GM19328 (cell line): ENCODE measurements around the gene SHD.
"Not testable (repeated sequence)": the region's sequence is repeated elsewhere in the genome, so short reads cannot be mapped to it uniquely, and the experiment has no call there.

Source experiments
- ATAC-seq: cut with Tn5 transposase; IDR thresholded peaks from one replicate; pipeline ENCODE4 v1.9.1; 2021; ENCODE audit warnings: mild to moderate bottlenecking, moderate library complexity; ENCODE audit not compliant: unreplicated experiment

The SHD gene

DNA sequence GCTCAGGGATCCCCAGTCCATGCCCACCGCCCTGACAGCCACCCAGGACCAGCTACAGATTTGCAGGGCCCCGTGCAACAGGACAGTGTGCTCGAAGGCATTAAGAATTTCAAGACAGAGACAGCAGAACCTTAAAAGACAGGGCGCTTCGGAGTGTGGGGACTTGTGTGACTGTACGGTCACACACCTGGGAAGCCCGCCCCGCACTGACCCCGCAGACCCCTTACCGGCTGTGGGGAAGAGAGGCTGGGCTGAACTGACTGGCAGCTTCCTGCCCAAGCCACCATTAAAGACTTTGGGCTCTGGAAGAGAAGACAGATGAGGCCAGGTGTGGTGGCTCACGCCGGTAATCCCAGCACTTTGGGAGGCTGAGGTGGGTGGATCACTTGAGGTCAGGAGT, 45.2 kb downstream of the SHD start:
- no peak for ATAC-seq

DNA sequence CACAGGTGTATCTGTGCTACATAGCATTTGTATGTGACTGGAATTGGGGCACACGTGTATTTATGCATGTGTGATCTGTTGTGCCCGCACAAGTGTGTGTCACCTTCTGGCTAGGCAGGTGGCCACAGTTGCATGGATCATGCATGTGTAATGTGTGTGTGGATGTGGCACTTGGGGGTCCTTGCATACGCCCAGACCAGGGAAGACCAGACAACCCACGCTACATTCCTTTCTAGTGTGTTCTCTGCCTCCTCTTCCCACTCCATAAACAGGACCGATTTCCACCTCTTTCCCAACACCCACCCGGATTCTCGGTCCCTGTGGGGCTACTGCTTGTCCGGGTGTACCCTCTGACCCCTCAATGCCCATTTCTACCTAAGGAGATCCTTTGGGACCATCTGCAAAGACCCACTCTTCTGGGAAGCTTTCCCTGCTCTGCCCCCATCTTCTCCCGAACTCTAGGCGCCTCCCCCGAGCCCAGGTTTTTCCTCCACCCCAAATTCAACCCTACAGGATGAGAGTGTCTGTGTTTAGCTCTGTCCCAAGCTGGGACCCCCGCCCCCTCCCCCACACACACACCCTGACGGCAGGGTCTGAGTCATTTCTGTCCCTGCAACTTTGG, 47.3 kb downstream of the SHD start:
- ATAC-seq = no peak

GRCh38 chr19:4326837-4327251, 47.8 kb downstream of the SHD start:
- no peak for ATAC-seq

GRCh38 chr19:4327252-4327876, 48.3 kb downstream of the SHD start:
- no peak for ATAC-seq

- ATAC-seq = no peak
Measured at GRCh38 chr19:4327877-4328242, 48.8 kb downstream of the SHD start.

DNA sequence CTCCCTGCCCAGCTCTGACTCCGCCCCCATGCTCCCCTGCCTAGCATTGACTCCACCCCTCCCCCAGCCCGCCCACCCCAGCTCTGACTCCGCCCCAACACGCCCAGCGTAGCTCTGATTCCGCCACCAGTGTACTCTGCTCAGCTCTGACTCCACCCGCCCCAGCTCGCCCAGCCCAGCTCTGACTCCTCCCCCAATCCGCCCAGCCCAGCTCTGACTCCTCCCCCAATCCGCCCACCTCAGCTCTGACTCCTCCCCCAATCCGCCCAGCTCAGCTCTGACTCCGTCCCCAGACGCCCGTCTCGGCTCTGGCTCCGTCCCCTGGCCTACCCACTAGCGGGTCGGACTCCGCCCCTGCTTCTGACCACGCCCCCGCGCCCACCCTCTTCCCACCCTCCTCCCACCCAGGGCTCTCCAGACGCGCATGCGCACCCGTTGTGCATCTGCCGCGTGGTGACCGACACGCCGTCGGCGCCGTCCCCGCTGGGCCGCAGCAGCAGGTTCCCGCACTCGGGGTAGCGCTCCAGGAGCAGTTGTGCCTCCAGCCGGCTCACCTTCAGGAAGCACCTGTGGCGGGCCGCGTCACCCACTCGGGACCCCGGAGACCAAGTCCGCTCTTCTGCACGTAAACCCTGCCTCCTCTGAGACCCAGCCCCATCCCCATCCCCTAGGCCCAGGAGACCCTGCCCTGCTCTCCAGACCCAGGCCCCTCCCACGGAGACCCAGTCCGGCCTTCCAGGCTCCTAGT, 49.4 kb downstream of the SHD start:
- peak; percentile 81 for ATAC-seq

DNA sequence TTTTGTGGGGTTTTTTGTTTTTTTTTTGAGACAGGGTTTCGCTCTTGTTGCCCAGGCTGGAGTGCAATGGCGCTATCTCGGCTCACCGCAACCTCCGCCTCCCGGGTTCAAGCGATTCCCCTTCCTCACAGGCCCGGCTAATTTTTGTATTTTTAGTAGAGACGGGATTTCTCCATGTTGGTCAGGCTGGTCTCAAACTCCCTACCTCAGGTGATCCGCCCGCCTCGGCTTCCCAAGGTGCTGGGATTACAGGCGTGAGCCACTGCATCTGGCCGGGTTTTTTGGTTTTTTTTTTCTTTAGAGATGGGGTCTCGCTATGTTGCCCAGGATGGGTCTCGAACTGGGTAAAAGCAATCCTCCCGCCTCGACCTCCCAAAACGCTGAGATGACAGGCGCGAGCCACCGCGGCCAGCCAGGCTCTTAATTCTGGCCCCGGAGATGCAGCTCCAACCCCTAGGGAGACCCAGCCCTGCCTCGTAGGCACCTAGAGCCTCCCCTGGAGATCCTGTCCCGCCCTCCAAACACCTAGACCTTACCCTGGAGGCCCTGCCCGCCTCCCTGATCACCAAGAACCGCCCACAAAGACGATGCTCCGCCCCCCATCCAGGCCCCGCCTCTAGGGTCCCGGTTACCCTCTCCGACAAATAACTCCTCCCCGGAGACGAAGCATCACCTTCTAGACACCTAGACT, 50.1 kb downstream of the SHD start:
- not testable (repeated sequence) for ATAC-seq

- no peak for ATAC-seq
Measured at GRCh38 chr19:4329858-4330257, 50.8 kb downstream of the SHD start.

- ATAC-seq = no peak
Measured at GRCh38 chr19:4334929-4335570, 56.0 kb downstream of the SHD start.

DNA sequence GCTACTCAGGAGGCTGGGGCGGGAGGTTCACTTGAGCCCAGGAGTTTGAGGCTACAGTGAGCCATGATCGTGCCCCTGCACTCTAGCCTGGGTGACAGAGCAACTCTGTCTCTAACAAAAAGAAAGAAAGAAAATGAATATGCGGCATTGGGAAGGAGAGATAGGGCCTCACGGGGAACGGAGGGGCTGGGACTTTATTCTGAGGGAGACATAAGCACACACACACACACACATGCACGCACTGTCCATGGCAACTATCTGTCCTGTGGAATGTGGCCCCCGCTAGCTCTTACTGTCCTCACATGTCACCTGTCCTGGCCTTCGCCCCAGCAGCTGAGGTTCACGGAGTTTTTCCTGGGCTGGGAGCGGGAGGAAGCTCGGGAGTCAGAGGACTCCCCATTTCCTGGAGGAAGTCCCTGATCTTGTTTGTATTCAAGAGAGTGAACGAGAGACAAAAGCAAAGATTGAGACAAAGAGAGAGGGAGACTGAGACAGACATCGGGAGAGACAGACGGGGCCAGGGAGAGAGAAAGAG, 58.9 kb downstream of the SHD start:
- ATAC-seq = no peak

DNA sequence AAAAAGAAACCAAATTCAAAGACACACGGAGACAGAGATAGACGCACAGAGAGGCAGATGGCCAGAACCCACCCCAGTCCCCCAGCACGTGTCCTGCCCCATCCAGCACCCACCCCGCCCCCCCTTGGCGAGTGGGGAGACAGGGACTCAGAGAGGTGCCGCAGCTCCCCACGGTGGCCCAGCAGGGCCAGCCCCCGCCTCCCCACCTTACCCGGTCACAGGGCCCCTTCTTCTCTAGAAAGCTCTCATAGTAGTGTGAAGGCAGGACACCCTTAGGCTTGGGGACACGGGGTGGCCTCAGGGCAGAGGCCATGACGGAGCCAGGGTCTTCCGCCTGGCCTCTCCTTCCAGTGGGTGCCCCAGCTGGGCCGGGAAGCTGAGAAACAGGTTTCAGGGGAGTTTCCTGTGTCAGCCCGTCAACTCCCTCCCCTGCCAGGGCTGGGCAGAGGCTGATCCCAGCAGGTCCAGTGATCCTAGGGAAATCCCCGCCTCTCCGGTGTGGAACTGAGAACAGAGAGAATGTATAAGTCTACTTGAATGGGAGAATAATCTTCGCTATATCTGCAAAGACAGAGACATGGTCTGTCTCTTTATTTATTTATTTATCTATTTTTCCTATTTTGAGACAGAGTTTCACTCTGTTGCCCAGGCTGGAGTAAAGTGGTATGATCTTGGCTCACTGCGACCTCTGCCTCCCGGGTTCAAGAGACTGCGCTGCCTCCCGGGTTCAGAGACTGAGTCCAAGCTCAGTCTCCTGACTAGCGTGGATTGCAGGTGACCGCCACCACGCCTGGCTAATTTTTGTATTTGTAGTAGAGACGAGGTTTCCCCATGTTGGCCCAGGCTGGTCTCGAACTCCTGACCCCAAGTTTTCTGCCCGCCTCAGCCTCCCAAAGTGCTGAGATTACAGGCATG, 59.6 kb downstream of the SHD start, which contains the start of gene STAP2:
Gene STAP2 (minus strand): TSS at position 387 of the 915 bp plus-strand sequence. CDS start 74 bp downstream, at position 313.
- no peak for ATAC-seq
